Thyroid gland (tissue), 4 donors: Measurements from ENCODE around the gene SPECC1. TPM values are rescaled to one million over a fixed set of nuclear protein-coding genes. Genes with fewer than 3 reads are reported as not detected.

Source experiments
- DNase-seq, 2 donors: peaks; one replicate each; pipeline ENCODE4 v3.0.0-alpha.2; 2019
- H3K27ac ChIP-seq, 3 donors: fragments of 200-600 bp; sonication (generic); 1 replicate in 2 of 3; 2 replicates in 1 of 3; pipeline ENCODE4 v1.5.1; 2016 to 2019; ENCODE audit warnings: mild to moderate bottlenecking in 1 of 3, moderate library complexity in 1 of 3
- H3K27me3 ChIP-seq: fragments of 200-600 bp; sonication (generic); one replicate; pipeline ENCODE4 v1.5.1; 2019
- H3K36me3 ChIP-seq, 2 donors: fragments of 200-600 bp; sonication (generic); one replicate each; pipeline ENCODE4 v1.5.1; 2016 to 2019
- H3K4me1 ChIP-seq, 2 donors: fragments of 200-600 bp; sonication (generic); one replicate each; pipeline ENCODE4 v1.5.1; 2017 to 2019
- H3K4me3 ChIP-seq, 3 donors: fragments of 200-600 bp; sonication (generic); replicated peaks in 1 of 3; 1 replicate in 2 of 3; 2 replicates in 1 of 3; pipeline ENCODE4 v1.5.1; 2016; ENCODE audit warnings: mild to moderate bottlenecking in 1 of 3
- H3K9me3 ChIP-seq: fragments of 200-600 bp; sonication (generic); one replicate; pipeline ENCODE4 v1.5.1; 2017
- CTCF ChIP-seq, 6 experiments: fragments of 200-600 bp in 3 of 6; fragments of 450-650 bp in 3 of 6; sonication (generic) in 3 of 6; IDR thresholded peaks; one replicate each; pipeline ENCODE4 v1.5.1; 2016 to 2019; ENCODE audit warnings: antibody characterized with exemption in 6 of 6, mild to moderate bottlenecking in 2 of 6, inconsistent platforms in 1 of 6, moderate library complexity in 1 of 6
- POLR2A ChIP-seq, 2 donors: fragments of 450-650 bp; IDR thresholded peaks; one replicate each; pipeline ENCODE4 v1.6.1; 2017; ENCODE audit warnings: antibody characterized with exemption in 2 of 2, mild to moderate bottlenecking in 2 of 2, moderate library complexity in 1 of 2
- WGBS, 2 donors: methylation state at CpG; one replicate each; pipeline ENCODE4 v1.1.5; 2017; 5-methylcytosine and 5-hydroxymethylcytosine counted together
- intact Hi-C: fragments of 100-400 bp; cut with DNase I; formaldehyde crosslinking; loops from one replicate; pipeline ENCODE4 v1.15.1; 2023
- total RNA-seq, 4 donors: library from RNA; depleted of rRNA; stranded (reverse); fragments of >200 nt; gene quantifications; one replicate each; pipeline ENCODE4 v1.2.3, GENCODE V29; 2016

The SPECC1 gene
- total RNA-seq, 4 donors from 2014 or later, result 19.8 to 41.5 (median 24.4) TPM

- H3K27ac ChIP-seq, result no peak overlapping the region
- no peaks in the 10 kb centered on the region for H3K9me3 ChIP-seq
- DNase-seq, result no peak
- intact Hi-C loops, result no loop called here
- H3K27me3 ChIP-seq, result no peaks in the 10 kb centered on the region
- no peaks in the 10 kb centered on the region for H3K36me3 ChIP-seq
- no peaks in the 10 kb centered on the region for H3K4me1 ChIP-seq
- TF ChIP-seq POLR2A (IDR thresholded peaks at IDR 0.05), result no peak
- no peak for TF ChIP-seq CTCF (IDR thresholded peaks at IDR 0.05)
- H3K4me3 ChIP-seq, result no peak overlapping the region
- 93 to 94% methylated on average over 6 of the region's 6 CpGs for WGBS, 2 donors
These were observed 118.3 kb downstream of the SPECC1 start for GRCh38 chr17:20127360-20128035.

- Histone ChIP-seq H3K36me3 (no peaks in the 10 kb centered on the region), H3K9me3 (no peaks in the 10 kb centered on the region), H3K27ac (no peak overlapping the region), H3K27me3 (no peaks in the 10 kb centered on the region), H3K4me1 (no peaks in the 10 kb centered on the region), H3K4me3 (no peak overlapping the region)
- intact Hi-C loops, result no loop called here
- no peak for DNase-seq
- 88% methylated on average over 4 of the region's 4 CpGs for WGBS, 2 donors
- no peak for TF ChIP-seq POLR2A (IDR thresholded peaks at IDR 0.05)
- no peak for TF ChIP-seq CTCF (IDR thresholded peaks at IDR 0.05)
These were observed 119.0 kb downstream of the SPECC1 start for GRCh38 chr17:20128036-20128667.

GRCh38 chr17:20133517-20133916 is 124.4 kb downstream of the SPECC1 start:
- Histone ChIP-seq H3K27me3 (no peaks in the 10 kb centered on the region), H3K4me3 (no peak overlapping the region), H3K27ac (no peak overlapping the region), H3K4me1 (no peaks in the 10 kb centered on the region), H3K36me3 (no peaks in the 10 kb centered on the region), H3K9me3 (no peaks in the 10 kb centered on the region)
- intact Hi-C loops, result no loop called here
- no peak for DNase-seq
- TF ChIP-seq CTCF (IDR thresholded peaks at IDR 0.05) (no peak), POLR2A (IDR thresholded peaks at IDR 0.05) (no peak)
- 61 to 63% methylated on average over 5 of the region's 5 CpGs for WGBS, 2 donors

GRCh38 chr17:20141198-20141972 is 132.2 kb downstream of the SPECC1 start:
- H3K4me1 ChIP-seq, result no peaks in the 10 kb centered on the region
- no peak for DNase-seq
- intact Hi-C loops, result no loop called here
- no peaks in the 10 kb centered on the region for H3K27me3 ChIP-seq
- H3K4me3 ChIP-seq, result no peak overlapping the region
- 67 to 77% methylated on average over 10 of the region's 10 CpGs for WGBS, 2 donors
- TF ChIP-seq CTCF (IDR thresholded peaks at IDR 0.05) (no peak), POLR2A (IDR thresholded peaks at IDR 0.05) (no peak)
- no peaks in the 10 kb centered on the region for H3K9me3 ChIP-seq
- no peak overlapping the region for H3K27ac ChIP-seq
- H3K36me3 ChIP-seq, result no peaks in the 10 kb centered on the region

- intact Hi-C loops, result no loop called here
- no peaks in the 10 kb centered on the region for H3K9me3 ChIP-seq
- TF ChIP-seq POLR2A (IDR thresholded peaks at IDR 0.05), result no peak
- no peak for TF ChIP-seq CTCF (IDR thresholded peaks at IDR 0.05)
- H3K36me3 ChIP-seq, result no peaks in the 10 kb centered on the region
- no peak overlapping the region for H3K4me3 ChIP-seq
- no peaks in the 10 kb centered on the region for H3K4me1 ChIP-seq
- no peaks in the 10 kb centered on the region for H3K27me3 ChIP-seq
- DNase-seq, result no peak
- 91 to 92% methylated on average over 6 of the region's 6 CpGs for WGBS, 2 donors
- H3K27ac ChIP-seq, result no peak overlapping the region
These were observed 133.1 kb downstream of the SPECC1 start for GRCh38 chr17:20142268-20142667.
